HG02763 (cell line): ENCODE results near the gene CDIP1.

Source experiments
- ATAC-seq: cut with Tn5 transposase; IDR thresholded peaks from one replicate; pipeline ENCODE4 v1.9.1; 2021; ENCODE audit warnings: mild to moderate bottlenecking, moderate library complexity; ENCODE audit not compliant: unreplicated experiment

Gene CDIP1

DNA sequence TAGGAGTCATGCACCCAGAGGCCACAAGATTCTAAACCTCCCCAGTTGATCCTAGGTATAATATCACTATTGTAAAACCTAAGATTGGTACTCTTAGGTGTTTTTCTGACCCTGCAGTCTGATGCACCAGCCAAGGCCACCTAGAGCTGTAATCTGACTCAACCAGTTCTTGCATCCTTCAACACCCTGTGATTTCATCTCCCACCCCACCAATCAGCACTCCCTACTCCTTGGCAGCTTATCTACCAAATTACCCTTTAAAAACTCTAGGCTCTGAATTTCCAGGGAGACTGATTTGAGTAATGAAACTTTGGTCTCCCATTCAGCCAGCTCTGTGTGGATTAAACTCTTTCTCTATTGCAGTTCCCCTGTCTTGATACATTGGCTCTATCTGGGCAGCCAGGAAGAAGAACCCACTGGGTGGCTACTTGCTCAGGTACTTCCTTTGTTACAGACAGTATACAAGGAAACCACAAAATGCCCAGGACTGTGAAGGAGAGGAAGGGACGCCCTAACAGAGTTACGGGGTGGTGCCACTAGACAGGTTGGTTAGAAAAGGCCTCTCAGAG, 1.2 kb upstream of the CDIP1 start:
- ATAC-seq = no peak

DNA sequence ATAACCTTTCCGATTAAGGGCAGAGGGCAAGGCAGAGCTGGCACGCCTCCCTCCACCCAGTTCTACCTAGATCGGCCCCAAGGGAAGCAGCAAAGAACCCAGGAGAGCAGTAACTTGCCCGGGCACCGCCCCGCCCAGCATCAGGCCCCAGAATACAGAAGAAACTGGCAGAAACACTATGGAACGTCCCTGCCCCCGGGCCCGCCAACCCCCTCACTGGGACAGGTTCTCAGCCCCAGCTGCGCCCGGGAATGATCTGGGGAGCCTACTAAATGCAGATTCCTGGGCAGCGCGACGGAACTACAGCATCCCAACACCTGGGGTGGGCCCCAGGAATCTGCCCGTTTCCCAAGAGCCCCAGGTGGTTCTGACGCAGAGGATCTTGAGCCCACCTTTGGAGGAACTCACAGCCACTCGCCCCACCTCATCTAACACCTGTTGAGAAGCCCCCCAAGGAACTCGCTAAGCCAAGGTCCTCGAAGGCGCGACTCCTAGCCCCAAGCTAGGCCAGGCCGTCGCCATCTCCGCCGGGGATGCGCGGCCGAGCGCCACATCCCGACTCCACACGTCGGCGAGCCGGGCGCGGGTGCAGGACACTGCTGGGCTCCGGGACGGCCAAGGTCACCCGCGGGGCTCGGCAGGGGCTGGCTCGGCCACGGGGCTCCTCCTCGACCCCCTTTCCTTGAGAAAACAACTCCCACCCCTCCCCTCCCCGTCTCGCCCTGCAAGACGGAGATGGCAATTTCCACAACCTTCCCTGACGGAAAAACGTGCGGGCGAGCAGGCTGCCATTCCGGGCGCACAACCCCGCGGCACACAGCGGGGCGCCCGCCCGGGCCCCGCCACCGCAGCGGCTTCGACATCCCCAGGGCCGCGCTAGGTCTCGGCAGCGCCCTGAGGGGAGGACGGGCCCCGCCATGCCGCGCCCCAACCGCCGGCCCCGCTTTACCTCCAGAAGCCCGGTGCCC, 913 bp downstream of the CDIP1 start:
- ATAC-seq = peak; percentile 6

DNA sequence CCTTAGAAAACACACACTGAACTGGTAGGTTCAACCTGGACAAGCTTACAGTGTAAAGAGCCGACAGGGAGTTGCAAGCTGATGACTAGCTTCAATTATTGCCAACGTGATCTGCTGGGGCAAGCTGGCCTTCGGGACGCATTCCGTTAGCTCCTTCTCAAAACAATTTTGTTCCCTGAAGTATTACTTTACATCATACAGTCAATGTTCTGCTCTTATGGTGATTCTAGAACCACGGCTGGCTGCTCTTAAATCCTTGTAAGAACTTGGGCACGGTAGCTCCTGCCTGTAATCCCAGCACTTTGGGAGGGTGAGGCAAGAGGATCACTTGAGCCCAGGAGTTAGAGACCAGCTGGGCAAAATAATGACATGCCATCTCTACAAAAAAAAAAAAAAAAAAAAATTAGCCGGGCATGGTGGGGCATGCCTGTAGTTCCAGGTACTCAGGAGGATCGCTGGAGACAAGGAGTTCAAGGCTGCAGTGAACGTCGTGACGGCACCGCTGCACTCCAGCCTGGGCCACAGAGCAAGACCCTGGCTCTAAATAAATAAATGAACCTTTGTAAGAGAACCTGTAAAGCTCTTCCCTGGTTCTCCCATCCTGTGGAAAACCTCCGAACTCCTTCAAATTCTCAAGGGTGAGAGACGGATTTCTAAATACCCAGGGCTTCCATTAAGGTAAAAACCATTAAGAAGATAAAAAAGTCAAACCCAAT, 2.0 kb downstream of the CDIP1 start:
- ATAC-seq = no peak

DNA sequence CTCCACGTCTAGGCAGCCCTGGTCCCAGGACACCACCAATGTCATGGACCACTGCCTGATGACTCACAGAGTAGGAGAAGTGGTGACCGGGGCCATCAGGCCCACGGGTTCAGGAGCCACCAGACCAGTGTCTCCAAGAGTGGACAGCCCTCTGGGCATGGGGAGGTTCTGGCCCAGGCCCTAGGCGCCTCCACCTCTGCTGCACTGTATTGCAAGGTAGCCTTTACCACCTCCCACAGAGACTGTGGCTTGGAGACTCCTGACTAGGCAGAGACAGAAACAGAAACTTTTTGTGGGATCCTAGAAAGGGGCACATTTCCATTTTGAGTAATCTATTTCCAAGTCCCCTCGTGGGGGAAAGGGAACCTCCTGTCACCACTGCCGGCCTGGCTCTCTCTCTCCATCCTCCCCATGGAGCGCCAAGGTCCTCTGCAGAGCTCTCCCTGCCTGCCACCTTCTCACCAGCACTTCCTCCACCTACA, 2.9 kb downstream of the CDIP1 start:
- no peak for ATAC-seq

DNA sequence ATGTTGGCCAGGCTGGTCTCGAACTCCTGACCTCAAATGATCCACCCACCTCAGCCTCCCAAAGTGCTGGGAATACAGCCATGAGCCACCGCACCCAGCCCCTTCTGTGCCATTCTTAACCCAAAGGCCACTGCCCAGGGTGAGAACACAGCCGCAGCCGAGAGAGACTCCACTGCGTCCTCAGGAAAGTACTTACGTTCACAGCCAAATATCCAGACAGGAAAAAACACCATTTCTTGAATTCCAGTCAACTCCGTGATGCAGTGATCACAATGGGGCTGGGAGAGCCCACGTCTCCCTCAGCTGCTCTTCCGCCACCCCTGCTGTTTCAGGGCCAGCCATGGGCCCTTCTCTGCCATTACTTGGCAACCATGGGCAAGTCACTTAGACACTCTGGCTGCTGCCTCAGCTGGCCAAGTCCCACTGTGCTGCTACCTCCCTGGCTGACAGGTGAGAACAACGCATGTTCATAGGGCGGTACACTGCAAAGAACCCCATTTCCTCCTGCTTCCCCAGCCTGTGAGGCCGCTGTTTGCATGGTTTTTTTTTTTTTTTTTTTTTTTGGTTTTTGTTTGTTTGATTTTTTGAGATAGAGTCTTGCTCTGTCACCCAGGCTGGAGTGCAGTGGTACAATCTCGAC, 4.3 kb downstream of the CDIP1 start:
- ATAC-seq = no peak

DNA sequence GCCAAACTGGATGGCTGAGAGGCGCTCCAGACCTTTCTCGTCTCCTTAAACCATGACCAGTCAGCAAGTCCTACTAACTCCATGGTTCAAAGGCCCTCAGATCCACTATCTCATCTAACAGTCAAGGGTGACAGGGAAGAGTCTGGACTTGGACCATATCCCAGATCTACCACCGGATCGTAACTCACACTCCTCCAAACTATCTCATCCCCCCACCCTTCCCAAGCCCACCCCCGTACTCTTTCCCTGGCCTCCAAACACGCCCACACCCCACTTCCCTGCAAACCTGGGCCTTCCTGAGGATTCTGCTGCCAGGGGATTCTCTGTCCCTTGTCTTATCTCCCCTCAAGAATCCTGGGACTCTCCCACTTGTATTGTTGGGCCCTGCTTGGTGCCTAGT, 5.1 kb downstream of the CDIP1 start:
- ATAC-seq = no peak

DNA sequence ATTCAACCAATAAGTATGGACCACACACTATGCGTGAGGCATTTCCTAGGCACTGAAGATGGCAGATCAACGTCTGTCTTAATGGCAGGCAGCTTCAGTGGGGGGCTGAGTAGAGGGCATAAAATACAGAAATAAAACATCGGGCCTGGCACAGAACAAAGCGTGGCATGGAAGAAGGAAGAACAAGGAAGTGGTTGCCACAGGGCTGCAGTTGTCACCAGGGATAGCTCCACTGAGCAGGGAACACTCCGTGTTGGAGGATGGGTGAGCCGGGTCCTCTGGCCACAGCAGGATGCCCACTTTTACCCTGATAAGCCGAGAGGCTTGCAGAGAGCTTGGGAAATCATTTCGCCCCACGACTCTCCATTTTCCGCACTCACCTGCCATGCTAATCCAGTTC, 6.3 kb downstream of the CDIP1 start:
- no peak for ATAC-seq

DNA sequence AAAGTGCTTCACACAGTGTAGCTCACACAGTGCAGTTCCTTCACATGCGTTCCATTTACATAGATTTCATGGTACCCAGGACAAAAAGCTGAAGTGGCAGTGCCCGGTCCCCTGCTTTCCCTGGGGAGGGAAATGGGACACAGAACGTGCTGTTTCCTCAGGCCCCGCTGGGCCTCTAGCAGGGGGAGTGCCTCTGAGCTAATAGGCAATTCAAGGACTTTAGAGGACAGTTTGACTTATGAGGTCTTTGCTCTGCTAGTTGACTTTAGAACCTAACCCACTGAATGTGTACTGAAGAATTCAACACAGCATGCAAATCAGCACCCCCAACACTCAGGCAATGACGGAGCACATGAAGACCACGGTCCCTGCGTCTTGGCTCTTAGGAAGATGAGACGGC, 6.8 kb downstream of the CDIP1 start:
- ATAC-seq = no peak

DNA sequence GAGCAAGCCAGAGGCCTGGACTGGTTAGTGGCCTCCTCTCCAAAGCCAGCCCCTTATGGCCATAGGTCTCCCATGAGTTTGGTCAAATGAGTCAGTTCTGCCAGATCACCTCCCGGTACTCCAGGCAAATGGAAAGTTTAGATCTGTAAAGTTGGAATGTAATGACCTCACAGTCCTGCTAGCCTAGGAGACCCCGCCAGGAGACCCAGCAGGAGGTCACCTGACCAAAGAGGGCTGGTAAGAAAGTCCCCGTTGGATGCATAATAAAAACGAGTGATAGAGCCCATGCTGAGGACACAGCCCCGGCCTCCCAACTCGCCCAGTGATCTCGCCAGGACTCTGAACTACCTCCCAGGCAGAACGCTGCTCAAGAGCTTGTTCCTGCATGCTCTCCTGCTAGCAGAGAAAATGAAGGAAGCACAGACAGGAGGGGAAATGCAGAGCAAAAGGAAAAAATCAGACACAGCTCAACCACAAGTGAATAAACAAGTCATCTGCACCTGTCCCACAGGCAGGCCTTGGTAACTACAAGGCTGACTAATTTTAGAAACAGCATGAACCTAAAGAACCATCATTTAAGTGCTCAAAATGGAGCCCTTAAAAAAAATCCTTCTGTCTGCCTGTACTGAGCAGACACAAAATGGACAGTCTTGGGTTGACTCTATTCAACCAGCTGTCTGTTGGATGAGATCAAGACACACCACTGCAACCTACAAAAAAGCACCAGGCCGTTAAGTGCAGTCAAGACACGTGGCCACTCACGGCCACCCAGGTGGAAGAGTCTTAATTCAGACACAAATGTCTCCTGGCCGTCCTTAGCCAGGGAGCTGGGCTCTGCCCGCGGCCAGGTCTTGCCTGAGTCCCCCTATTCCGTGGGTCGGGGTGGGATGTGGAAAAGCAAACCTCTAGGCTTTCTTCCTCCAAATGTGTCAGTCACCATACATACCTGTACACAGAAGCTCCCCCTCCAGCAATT, 9.2 kb downstream of the CDIP1 start:
- no peak for ATAC-seq

DNA sequence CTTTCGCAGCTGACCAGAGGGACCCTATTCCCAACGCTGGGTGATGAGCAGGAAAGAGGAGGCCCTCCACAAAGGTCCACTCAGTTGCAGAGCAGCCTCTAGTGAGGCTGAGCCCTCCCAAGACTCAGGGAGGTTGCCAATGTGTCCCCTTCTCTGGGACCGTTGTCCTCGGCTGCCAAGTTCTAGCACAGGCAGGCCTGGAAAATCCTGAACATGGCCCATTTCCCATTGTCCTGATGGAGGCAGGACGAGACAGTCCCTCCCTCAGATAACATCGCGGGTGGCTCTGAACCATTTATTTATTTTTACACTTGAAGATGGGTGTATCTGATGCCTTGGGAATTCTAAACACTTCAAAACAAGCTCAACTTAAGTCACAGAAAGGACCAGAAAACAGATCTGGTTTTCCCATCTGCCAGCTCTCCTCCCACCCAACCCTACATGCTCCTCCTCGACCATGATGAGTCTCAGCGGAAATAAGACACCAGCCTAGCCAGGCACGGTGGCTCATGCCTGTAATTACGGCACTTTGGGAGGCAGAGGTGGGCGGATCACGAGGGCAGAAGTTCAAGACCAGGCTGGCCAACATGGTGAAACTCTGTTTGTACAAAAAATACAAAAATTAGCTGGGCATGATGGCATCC, 12.8 kb downstream of the CDIP1 start:
- ATAC-seq = no peak

DNA sequence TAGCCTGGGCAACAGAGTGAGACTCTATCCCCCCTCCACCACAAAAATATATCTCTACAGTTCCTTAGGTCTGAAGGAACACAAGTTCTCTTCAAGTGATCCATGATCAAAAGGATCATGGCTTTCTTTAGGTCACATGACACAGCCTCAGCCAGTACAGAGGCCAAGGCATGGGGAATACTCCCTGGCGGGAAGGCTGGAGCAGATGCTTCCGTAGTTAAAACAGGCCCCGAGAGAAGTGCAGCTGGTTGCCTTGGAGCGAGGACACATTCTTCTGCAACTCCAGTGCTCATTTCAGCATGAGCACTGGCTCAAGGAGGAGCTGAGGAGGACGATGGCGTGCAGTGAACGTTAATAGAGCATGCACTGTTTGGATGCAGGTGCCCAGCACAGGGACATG, 13.5 kb downstream of the CDIP1 start:
- ATAC-seq = no peak

DNA sequence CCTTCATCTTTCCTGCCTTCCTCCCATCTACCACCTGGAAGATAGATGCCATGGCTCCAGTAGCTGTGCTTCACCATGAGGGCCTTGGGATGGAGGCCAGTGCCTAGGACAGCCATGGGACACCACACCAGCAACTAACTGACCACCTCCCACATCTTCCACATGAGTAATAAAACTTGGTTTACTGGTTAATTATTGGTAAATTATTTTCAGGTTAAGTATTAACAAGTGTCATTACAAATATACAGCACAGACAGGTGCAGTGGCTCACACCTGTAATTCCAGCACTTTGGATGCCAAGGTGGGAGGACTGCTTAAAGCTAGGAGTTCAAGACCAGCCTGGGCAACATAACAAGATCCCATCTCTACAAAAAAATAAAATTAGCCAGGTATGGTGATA, 14.0 kb downstream of the CDIP1 start:
- ATAC-seq = no peak

DNA sequence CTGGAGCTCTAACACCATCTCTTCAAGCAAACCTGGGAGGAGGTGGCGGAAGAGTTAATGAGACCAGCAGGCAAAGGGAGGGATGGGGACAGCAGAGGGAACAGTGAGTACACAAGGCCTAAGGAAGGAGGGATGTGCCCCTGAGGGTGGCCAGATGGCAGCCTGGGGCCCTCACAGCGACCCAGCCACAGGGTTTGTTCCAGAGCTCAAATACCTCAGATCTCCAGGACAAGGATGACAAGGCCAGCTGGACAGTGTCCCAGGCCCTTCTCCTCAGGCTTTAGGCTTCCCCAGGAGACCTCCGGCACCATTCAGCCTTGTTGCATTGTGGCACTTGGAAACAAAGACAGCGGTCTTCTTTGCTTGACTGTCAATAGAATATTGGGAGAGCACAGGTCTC, 14.9 kb downstream of the CDIP1 start:
- no peak for ATAC-seq

DNA sequence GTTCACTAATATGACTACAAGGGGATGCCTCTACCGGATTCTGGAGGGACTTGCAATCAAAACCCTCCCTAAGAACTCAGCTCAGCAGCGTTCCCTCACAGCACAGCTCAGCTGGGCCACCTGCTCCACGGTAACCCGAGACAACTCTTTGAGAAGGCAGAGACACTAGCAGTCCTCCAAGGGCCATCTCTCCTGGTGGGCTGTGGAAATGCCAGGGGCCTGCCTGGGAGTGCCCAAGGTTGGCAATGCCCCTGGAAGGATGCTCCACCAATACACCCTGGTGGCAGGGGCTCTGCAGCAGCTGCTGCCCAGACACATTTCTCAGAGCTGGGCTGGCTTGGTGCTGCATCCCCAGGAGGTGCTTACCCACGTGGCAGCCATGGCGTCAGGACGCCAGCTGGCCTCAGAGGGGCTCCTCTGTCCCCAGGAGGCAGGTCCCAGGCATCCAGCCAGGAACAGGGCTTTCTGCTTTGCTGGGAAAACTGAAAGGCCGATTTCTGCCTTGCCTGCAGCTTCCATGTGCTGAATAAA, 16.5 kb downstream of the CDIP1 start:
- no peak for ATAC-seq

DNA sequence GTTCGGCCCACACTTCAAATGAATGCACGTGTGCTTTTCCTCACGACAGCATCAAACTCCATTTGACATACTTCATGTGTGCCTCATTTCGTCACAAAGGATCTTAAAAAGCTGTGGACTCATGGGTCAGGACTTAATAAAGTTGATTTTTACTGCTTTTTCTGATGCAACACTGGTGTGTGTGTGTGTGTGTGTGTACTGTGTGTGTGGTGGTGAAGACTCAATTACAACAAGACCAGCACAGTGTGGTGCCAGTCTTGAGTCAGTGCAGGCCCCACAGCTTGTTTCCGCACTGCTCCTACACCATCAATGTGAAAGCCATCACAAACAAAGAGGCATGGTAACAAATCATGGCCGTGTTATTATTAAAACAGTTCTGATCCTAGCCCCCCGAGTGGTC, 17.7 kb downstream of the CDIP1 start:
- no peak for ATAC-seq

DNA sequence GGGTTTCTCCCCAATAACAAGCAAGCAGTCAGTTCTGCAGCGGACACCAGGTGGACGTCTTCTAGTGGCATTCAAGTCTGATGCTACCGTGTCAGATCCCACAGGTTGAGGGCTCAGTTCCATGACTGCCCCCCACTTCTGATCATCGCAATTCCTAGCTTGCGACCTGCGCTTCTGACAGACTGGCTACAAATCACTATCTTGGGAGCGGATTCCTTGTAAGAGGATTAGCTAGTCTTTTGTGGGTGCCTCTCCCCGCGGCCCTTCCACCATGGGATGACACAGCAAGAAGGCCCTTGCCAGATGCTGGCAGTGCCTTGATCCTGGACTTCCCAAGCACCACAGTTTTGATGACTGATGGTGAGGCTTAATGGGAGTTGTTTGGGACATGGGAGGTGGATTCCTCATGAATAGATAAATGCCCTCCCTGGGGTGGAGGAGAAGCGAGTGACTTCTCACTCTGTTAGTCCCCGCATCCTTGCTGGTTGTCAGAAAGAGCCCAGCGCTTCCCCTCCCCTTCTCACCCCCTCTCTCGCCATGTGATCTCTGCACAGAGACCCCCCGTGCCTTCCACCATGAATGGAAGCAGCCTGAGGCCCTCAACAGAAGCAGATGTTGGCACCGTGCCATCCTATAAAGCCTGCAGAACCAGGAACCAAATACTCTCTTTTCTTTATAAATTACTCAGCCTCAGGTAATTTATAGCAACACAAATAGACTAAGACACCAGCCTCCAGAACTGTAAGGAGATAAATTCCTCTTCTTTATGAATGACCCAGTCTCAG, 19.1 kb downstream of the CDIP1 start:
- no peak for ATAC-seq

DNA sequence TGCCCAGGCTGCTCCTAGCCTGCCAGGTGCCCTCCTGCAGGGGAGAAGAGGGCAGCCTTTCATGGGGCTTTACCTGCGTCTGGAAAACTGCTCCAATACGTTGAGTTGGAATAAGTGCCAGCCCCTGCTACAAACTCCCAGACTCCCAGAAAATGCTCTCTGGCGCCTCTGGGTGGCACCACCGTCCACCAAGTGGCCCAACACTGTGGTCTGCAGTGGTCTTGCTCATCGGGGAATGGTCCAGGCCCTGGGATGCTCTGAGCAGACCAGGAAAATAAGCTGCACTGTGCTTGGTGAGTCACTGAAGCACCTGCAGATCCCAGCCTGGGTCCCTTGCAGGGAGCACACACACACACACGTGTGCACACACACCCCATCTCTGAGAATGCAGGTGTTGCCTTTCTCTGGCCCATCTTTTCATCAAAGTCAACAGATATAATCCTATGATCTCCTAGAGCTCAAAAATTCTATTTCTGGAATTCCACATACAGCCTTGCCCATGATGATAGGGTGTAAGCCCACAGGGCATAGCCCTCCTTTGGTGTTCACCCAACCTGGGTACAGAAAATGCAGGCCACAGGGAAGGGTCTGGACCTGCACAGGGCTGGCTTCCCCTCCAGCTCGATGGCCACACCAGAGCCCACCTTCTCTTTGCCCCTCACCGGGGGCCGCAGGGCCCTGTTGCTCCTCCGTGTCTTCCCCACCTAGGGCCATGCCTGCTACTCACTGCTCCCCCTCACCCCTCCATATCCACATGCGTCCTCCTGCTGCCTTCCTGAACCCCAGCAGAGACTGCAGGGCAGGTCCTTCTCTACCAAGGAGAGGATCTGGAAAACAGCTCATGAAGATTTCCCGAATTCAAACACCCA, 20.5 kb downstream of the CDIP1 start:
- ATAC-seq = no peak
